Medulla oblongata (tissue), 1 donor: Measurements from ENCODE around the gene MAML2.

Source experiments
- DNase-seq: peaks from one replicate; pipeline ENCODE4 v3.0.0-alpha.2; 2015; ENCODE audit errors: extremely low spot score

The MAML2 gene

GRCh38 chr11:96155627-96156378 lies 187.2 kb downstream of the MAML2 start:
- DNase-seq = peak; percentile 79

DNA sequence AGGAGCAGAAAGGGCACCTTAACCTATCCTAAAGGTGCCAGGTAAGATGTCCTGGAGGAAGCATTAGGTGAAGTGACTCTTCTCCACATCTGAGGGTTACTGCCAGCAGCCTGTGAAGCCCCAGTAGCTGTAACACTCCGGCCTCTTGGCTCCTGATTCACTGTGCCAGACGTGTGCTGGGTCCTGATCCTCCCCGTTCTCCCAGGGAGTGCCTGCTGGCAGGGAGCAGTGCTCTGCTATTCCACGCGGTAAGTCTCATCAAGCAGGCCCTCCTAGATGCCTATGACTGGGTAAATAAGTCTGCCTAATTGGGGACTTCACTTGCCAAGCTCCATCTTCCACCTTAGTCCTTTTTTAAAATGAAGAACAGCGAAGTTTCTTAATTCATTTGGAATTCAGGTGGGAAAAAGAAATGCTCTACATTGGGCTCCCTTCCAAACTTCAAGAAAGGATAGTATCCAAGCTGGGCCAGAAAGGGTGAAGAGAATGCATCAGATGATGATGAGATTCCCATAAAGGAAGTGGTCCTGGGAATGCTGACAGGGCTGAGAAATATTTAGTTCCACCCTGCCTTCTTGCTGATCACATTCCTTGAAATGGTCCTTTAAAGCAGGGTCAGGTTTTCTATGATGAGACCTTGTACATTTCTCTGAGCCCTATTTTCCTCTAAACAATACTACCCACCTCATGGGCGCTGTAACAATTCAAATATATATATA lies 188.0 kb downstream of the MAML2 start:
- DNase-seq = peak; percentile 45

DNA sequence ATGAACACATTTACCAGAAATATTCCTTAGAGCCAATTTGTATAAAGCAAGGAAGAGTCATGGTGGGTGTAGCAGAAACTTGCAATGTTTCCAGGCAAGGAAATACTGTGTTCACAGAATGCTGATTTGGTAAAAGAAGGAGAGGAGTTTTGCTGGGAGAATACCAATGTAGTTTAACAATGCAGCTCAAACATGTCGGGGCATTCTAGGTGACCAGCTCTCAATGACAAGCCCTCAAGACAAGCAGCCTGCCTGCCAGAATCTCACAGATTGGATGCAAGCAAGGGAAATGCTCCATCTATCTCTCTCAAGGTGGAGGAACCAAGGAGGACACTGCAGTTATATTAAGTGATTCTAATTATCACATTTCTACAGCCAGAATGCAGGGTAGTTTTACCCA lies 190.4 kb downstream of the MAML2 start:
- peak; percentile 57 for DNase-seq

GRCh38 chr11:96151501-96151900 lies 191.5 kb downstream of the MAML2 start:
- no peak for DNase-seq

- DNase-seq = no peak
Measured at GRCh38 chr11:96150609-96151008, 192.4 kb downstream of the MAML2 start.

DNA sequence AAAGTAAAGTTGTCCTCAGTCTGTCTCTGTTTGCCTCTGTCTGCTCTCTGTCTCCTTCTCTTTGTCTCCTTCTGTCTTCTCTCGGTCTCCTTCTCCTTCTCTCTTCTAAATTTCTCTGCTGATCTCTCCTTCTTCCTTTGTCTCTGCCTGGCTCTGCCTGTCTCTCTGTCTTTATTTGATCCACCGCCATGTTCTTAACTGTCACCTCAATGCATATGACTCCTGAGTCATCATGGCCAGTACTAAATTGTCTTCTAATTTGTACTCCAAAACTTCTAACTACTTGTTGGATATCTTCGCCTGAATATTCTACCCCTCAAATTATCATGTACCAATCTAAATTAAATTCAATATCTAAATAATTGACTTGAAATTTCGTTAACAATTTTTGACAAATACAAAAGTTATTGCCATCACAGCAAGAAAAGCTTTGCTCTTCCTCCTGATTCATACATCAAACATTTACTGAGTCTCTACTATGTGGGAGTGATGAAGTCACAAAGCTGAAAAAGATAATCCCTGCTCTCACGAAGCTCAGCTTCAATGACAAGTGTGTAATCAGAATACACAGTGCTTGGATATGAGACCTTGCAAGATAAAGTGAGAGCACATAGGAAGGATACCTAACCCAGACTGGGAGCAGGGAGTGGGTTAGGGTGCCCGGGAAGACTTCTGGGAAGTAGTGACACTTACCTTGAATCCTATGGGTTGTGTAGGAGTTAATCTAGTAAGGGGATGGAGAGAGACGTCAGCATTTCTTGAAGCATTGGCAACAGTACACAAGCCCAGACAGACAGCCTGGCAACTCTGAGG lies 193.0 kb downstream of the MAML2 start:
- no peak for DNase-seq

GRCh38 chr11:96147906-96148486 lies 195.0 kb downstream of the MAML2 start:
- DNase-seq = no peak

DNA sequence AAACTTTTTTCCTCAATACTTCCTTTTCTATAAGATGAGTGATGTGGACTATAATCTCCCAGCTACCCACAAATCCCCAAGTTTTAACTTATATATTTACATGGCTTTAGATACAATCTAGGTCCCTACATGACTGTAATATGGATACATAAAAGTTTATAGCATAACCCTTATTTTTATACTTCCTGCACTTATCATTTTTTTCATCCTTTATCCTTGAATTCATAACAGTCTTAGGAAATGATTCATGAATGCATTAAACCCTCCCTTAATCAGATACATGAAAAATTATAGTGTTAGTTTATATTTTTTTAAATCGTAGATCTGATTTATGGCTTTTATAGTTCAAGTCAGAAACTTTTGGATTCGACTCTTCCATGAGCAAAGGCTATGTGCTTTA lies 195.8 kb downstream of the MAML2 start:
- DNase-seq = no peak

DNA sequence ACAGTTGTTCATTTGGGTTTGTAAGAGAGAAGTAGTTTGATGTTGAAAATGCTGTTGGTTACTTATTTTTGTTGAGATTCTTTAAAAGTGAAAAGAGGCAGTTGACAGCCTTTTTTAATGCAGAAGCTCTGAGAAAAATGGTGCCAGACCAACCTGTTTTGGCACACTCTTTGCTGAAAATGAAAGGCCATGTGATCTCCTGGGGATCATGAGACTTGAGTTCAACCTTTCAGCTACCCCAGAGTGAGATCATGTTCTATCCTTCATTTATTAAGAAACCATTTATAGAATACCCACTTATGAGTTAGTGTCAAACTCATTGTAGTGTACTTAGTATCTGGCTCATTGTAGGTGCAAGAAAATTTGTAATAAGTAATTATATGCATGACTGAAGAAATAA lies 196.2 kb downstream of the MAML2 start:
- no peak for DNase-seq

DNA sequence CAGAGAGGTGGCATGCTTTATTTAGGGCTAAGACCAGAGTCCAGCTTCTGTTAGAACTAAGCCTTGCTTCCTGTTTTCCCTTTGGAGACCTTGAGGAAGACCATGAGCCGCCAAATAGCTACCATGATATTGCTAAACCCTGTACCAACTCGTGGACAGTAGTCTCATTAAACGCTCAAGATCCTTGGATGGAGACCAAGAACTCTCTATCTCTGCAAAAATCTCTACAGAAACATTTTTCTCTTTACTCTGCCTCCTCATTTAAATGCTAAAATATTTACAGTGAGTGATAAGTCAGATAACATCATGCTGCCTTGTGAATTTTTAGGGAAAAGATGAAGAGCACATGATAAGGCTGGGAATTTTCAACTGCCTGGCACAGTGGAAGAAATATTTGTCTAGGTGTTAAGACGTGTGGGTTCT lies 197.8 kb downstream of the MAML2 start:
- DNase-seq = no peak

- DNase-seq = no peak
Measured at GRCh38 chr11:96144553-96144952, 198.4 kb downstream of the MAML2 start.

DNA sequence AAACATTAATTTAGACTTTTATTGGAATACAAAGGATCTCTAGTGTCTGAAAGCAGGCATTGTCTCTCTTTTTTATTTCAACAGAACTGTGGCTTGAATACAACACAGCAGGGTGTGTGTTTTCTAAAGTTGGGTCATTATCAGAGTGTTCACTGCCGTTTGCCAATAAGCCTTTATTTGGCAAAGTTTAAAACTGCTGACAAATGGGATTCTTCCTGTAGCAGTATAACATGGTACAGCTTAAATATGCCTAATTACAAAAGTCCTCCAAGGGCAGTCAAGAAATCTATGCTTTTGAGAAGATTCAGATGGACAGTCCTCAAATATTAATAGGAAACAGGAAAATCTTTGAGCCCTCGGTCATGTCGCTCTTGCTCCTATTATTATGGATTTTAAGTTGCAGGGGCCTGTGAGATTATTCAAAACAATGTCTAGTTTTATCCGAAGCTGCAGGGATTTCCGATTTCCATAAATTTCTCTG lies 199.9 kb downstream of the MAML2 start:
- DNase-seq = peak; percentile 75

- DNase-seq = no peak
Measured at GRCh38 chr11:96141626-96142025, 201.4 kb downstream of the MAML2 start.

GRCh38 chr11:96139691-96140090 lies 203.3 kb downstream of the MAML2 start:
- no peak for DNase-seq

DNA sequence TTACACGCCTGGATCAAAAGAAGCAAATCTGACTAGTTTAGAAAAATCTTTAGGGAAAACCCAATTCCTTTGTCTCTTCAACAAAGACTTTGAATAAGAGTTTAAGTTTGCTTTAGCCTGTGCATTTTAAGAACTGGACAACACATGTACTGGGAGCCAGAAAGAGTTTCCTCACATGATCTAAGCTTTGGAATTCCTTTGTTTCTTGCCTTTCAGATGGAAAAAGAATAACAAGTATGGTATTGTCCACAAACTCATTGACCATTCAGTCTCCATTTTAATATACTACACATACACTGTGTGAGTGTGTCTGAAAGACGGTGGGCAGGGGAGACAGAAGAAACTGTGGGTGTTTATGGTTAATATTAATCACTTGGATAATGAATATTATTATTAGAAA lies 205.6 kb downstream of the MAML2 start:
- DNase-seq = no peak

GRCh38 chr11:96136613-96137298 lies 206.2 kb downstream of the MAML2 start:
- no peak for DNase-seq

DNA sequence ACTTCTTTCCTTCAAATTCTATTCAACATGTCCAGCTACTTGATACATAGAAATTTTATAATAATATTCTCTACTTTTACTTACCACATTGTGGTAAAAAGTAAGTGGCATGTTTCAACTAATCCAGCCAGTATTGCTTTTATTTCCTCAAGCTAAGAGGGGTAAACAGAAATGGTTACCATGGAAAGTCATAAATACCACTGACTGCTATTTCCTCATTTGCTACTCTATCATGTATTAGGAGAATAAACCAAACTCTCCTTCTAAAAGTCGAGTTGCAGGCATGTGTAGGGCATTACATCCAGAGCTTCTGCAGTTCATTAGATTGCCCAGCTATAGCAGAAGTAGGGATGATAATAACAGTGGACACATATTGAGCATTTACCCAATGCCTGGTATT lies 208.4 kb downstream of the MAML2 start:
- no peak for DNase-seq

- DNase-seq = no peak
Measured at GRCh38 chr11:96132437-96132836, 210.6 kb downstream of the MAML2 start.

- DNase-seq = no peak
Measured at GRCh38 chr11:96130061-96130620, 212.9 kb downstream of the MAML2 start.

- DNase-seq = no peak
Measured at GRCh38 chr11:96127596-96127959, 215.4 kb downstream of the MAML2 start.
